Endothelial cell of umbilical vein (primary cell): ENCODE results near the gene ISG15. TPM values are rescaled to one million over a fixed set of nuclear protein-coding genes. Genes with fewer than 3 reads are reported as not detected.

Experiments used
- BruUV-seq: library from RNA; stranded (reverse); fragments of 400-500 nt; replicated peaks from 2 replicates; lab custom pipeline; 2021; lab: Mats Ljungman, UMichigan
- CTCF ChIA-PET: fragments of 300-600, 350-600 bp; sonication (Branson Sonifier 250); formaldehyde crosslinking; loops from one replicate; lab custom pipeline; 2021; ENCODE audit warnings: antibody characterized with exemption, inconsistent platforms; lab: Charles Lee
- POLR2A ChIA-PET: fragments of 300-600, 350-600 bp; sonication (Branson Sonifier 250); formaldehyde crosslinking; loops from one replicate; lab custom pipeline; 2021; ENCODE audit warnings: antibody characterized with exemption, inconsistent platforms; lab: Charles Lee
- DNase-seq: peaks from one replicate; pipeline ENCODE4 v3.0.0-alpha.2; 2011; ENCODE audit warnings: low read depth, low spot score
- FAIRE-seq: peaks from 2 replicates; lab custom pipeline; 2011; peaks lifted over from hg19 to GRCh38; lab: Jason Lieb, UNC
- H2AFZ ChIP-seq: 2 replicates; pipeline ENCODE4 v1.6.0; 2012; ENCODE audit warnings: low read depth, low read length, control low read depth, inconsistent platforms
- H3K27ac ChIP-seq: 2 replicates; pipeline ENCODE4 v1.5.1; 2011; ENCODE audit warnings: low read depth, mild to moderate bottlenecking, control low read depth, low read length, moderate library complexity; ENCODE audit not compliant: insufficient read depth
- H3K27me3 ChIP-seq, 2 experiments: 2 replicates each; pipeline versions ENCODE4 v1.6.0 to v1.6.1; 2011; ENCODE audit warnings: low read length in 2 of 2, mixed read lengths in 1 of 2; ENCODE audit not compliant: control insufficient read depth in 2 of 2, insufficient read depth in 2 of 2
- H3K36me3 ChIP-seq, 2 experiments: 2 replicates in 1 of 2; 3 replicates in 1 of 2; pipeline ENCODE4 v1.5.1; 2011; ENCODE audit warnings: low read length in 2 of 2, mild to moderate bottlenecking in 1 of 2, moderate library complexity in 1 of 2; ENCODE audit not compliant: control insufficient read depth in 2 of 2, insufficient read depth in 2 of 2; ENCODE audit errors: extremely low read depth in 1 of 2
- H3K4me1 ChIP-seq: 3 replicates; pipeline ENCODE4 v1.5.1; 2011; ENCODE audit warnings: mild to moderate bottlenecking, low read length; ENCODE audit not compliant: control insufficient read depth, insufficient read depth; ENCODE audit errors: extremely low read depth
- H3K4me2 ChIP-seq: 2 replicates; pipeline ENCODE4 v1.6.1; 2011; ENCODE audit warnings: low read length, control low read depth, mixed read lengths; ENCODE audit not compliant: insufficient read depth
- H3K4me3 ChIP-seq, 3 experiments: fragments of 200-600 bp in 1 of 3; sonication (generic), shearing (Covaris generic) in 1 of 3; replicated peaks in 1 of 3; 2 replicates each; pipeline ENCODE4 v1.5.1; 2011 to 2016; ENCODE audit warnings: control low read depth in 3 of 3, low read length in 3 of 3, mild to moderate bottlenecking in 2 of 3, inconsistent platforms in 1 of 3, low read depth in 1 of 3, moderate library complexity in 1 of 3; ENCODE audit not compliant: insufficient read depth in 1 of 3
- H3K79me2 ChIP-seq: 2 replicates; pipeline ENCODE4 v1.6.0; 2012; ENCODE audit warnings: low read length, inconsistent platforms; ENCODE audit not compliant: control insufficient read depth, insufficient read depth
- H3K9ac ChIP-seq: replicated peaks from 2 replicates; pipeline ENCODE3; 2011; ENCODE audit warnings: low read length, control low read depth; ENCODE audit not compliant: insufficient read depth; ENCODE audit errors: extremely low read depth
- H3K9me1 ChIP-seq: replicated peaks from 3 replicates; pipeline ENCODE4 v1.6.0; 2011; ENCODE audit warnings: mild to moderate bottlenecking, low read length; ENCODE audit not compliant: control insufficient read depth, insufficient read depth; ENCODE audit errors: extremely low read depth
- H3K9me3 ChIP-seq: replicated peaks from 2 replicates; pipeline ENCODE4 v1.5.1; 2012; ENCODE audit warnings: low read length, inconsistent platforms; ENCODE audit not compliant: control insufficient read depth, insufficient read depth
- H4K20me1 ChIP-seq: replicated peaks from 2 replicates; pipeline ENCODE3; 2011; ENCODE audit warnings: mild to moderate bottlenecking, low read length; ENCODE audit not compliant: control insufficient read depth, insufficient read depth; ENCODE audit errors: extremely low read depth
- CTCF ChIP-seq, 2 donors: IDR thresholded peaks; 1 replicate in 1 of 2; 2 replicates in 1 of 2; pipeline ENCODE4 v1.5.1; 2011; ENCODE audit warnings: low read length in 2 of 2, mild to moderate bottlenecking in 2 of 2, moderate library complexity in 2 of 2, control low read depth in 1 of 2, inconsistent platforms in 1 of 2, low read depth in 1 of 2; ENCODE audit not compliant: insufficient read depth in 1 of 2; ENCODE audit errors: extremely low read depth in 1 of 2
- FOS ChIP-seq: IDR thresholded peaks from 2 replicates; pipeline ENCODE4 v1.6.1; 2011; ENCODE audit warnings: mild to moderate bottlenecking, low read length, moderate library complexity, borderline replicate concordance; ENCODE audit not compliant: insufficient read depth
- GATA2 ChIP-seq: IDR thresholded peaks from 2 replicates; pipeline ENCODE4 v1.7.0; 2011; ENCODE audit warnings: low read depth, mild to moderate bottlenecking, moderate library complexity, mixed read lengths, low read length; ENCODE audit not compliant: insufficient read length, insufficient read depth
- MAX ChIP-seq: IDR thresholded peaks from 2 replicates; pipeline ENCODE4 v1.6.1; 2011; ENCODE audit not compliant: insufficient read depth, insufficient read length
- POLR2AphosphoS5 ChIP-seq: IDR thresholded peaks from 2 replicates; pipeline ENCODE4 v1.6.1; 2012; ENCODE audit warnings: low read depth, mild to moderate bottlenecking, control low read depth, low read length, moderate library complexity; ENCODE audit not compliant: insufficient read depth
- dilution Hi-C: fragments of 300-500 bp; cut with MboI; formaldehyde crosslinking; loops from one replicate; pipeline ENCODE4 v1.15.0; 2019; ENCODE audit warnings: low sequenced_read_pairs; ENCODE audit not compliant: extremely low pct_ligation_motif_present
- intact Hi-C: fragments of 100-400 bp; cut with micrococcal nuclease; formaldehyde crosslinking; loops from one replicate; pipeline ENCODE4 v1.10.0; 2022
- polyA plus RNA-seq, 4 experiments: library from polyadenylated mRNA; depleted of rRNA in 3 of 4; stranded (reverse) in 3 of 4; unstranded in 1 of 4; fragments of >200 nt; gene quantifications; 2 replicates each; pipeline versions ENCODE4 v1.2.1 to v1.2.3, GENCODE V29; 2011 to 2012; ENCODE audit warnings: missing spikeins in 1 of 4
- total RNA-seq: library from RNA; stranded (reverse); gene quantifications from 2 replicates; pipeline ENCODE4 v1.2.3, GENCODE V29; 2021

Gene ISG15
- total and polyA plus RNA-seq, 2 donors (not counting 3 experiments of a cell fraction or from before 2014, with no cell fraction given), result 44.6 to 154 TPM

GRCh38 chr1:965526-966134 lies 47.7 kb upstream of the ISG15 start:
- H3K9ac ChIP-seq, result no peak overlapping the region
- peak overlapping the region; percentile 47 for H3K27ac ChIP-seq
- no peak overlapping the region for H2AFZ ChIP-seq
- TF ChIP-seq GATA2 (no peak), FOS (no peak), POLR2AphosphoS5 (no peak), MAX (no peak)
- H3K4me3 ChIP-seq, result no peak overlapping the region
- no peaks in the 10 kb centered on the region for H4K20me1 ChIP-seq
- no peaks in the 10 kb centered on the region for H3K79me2 ChIP-seq
- POLR2A ChIA-PET, result no interaction called here
- H3K27me3 ChIP-seq, result peaks cover 2% of the 10 kb centered on the region in 2 experiments
- CTCF ChIA-PET, result interaction anchor here (1.8 kb wide), 1 partner anchor 18 kb away, joined by 13 read pairs; the partner anchor contains the start of gene PERM1
- no peaks in the 10 kb centered on the region for H3K9me3 ChIP-seq
- no TSS peak for BruUV-seq
- peaks cover 11% of the 10 kb centered on the region for H3K4me1 ChIP-seq
- intact Hi-C loops, result no loop called here
- no peak for DNase-seq
- H3K4me2 ChIP-seq, result peak overlapping the region; percentile 80
- dilution Hi-C loops, result no loop called here
- H3K36me3 ChIP-seq, result peaks cover 0 to 2% of the 10 kb centered on the region in 2 experiments
- H3K9me1 ChIP-seq, result no peaks in the 10 kb centered on the region
- peak; percentile 57 for FAIRE-seq

GRCh38 chr1:966135-966703 lies 47.1 kb upstream of the ISG15 start, which contains the start of gene PLEKHN1:
Gene PLEKHN1, plus strand, starts transcription at chr1:966482. Its CDS starts 50 bp downstream, at chr1:966532.
- BruUV-seq, result no TSS peak
- peak within 1 kb of the TSS; percentile 35 for H2AFZ ChIP-seq
- peak; percentile 17 for DNase-seq

More at GRCh38 chr1:966135-966703, 47.1 kb upstream of the ISG15 start, which contains the start of gene PLEKHN1:
- Histone ChIP-seq H4K20me1 (no peaks in the 10 kb centered on the region), H3K4me1 (peaks cover 11% of the 10 kb centered on the region), H3K4me3 (peak within 1 kb of the TSS; percentile 7 to 60 (median 33)), H3K4me2 (peak within 1 kb of the TSS; percentile 80), H3K79me2 (no peaks in the 10 kb centered on the region), H3K27me3 (peaks cover 2% of the 10 kb centered on the region in 2 experiments), H3K9me1 (no peaks in the 10 kb centered on the region), H3K9me3 (no peaks in the 10 kb centered on the region), H3K36me3 (peaks cover 0 to 2% of the 10 kb centered on the region in 2 experiments), H3K27ac (peak within 1 kb of the TSS; percentile 47), H3K9ac (peak within 1 kb of the TSS; percentile 21)
- no peak for FAIRE-seq
- ChIA-PET CTCF (interaction anchor here (0.9 to 1.8 kb wide), 7 partner anchors 10 to 326 kb away, joined by 3 to 13 read pairs (median 4); partner anchors contain the start of gene PERM1), POLR2A (no interaction called here)
- intact Hi-C loops, result no loop called here
- dilution Hi-C loops, result no loop called here
- TF ChIP-seq FOS (peak; percentile 9), CTCF (IDR thresholded peaks at IDR 0.05; ENCODE audit: extremely low read depth in 1 of 2, insufficient read depth in 1 of 2, low read depth in 1 of 2, low read length in 2 of 2) (no peak)
